ENCODE measurements around the gene UNC13C.

UNC13C gene

GRCh38 chr15:54089776-54090175 lies 111.5 kb downstream of the UNC13C start:
- no peak for DNase-seq (ENCODE audit: low read depth in 1 of 2, low spot score in 1 of 2)

GRCh38 chr15:54091651-54092050 lies 113.4 kb downstream of the UNC13C start:
- Histone ChIP-seq H3K4me3 (replicated peaks; ENCODE audit: insufficient read depth, low read length) (no peak overlapping the region), H3K27me3 (ENCODE audit: insufficient read depth, poor library complexity, severe bottlenecking) (peaks cover 2% of the 10 kb centered on the region), H3K27ac (replicated peaks) (no peak overlapping the region)
- TF ChIP-seq POLR2AphosphoS5 (IDR thresholded peaks at IDR 0.05; ENCODE audit: low read depth) (no peak), GABPA (IDR thresholded peaks at IDR 0.05; ENCODE audit: low read depth) (no peak), SPI1 (IDR thresholded peaks at IDR 0.05; ENCODE audit: borderline replicate concordance, low read depth) (no peak), CTCF (IDR thresholded peaks at IDR 0.05; ENCODE audit: insufficient read depth, low read length) (no peak)
- TF ChIP-seq, protein P1, sequence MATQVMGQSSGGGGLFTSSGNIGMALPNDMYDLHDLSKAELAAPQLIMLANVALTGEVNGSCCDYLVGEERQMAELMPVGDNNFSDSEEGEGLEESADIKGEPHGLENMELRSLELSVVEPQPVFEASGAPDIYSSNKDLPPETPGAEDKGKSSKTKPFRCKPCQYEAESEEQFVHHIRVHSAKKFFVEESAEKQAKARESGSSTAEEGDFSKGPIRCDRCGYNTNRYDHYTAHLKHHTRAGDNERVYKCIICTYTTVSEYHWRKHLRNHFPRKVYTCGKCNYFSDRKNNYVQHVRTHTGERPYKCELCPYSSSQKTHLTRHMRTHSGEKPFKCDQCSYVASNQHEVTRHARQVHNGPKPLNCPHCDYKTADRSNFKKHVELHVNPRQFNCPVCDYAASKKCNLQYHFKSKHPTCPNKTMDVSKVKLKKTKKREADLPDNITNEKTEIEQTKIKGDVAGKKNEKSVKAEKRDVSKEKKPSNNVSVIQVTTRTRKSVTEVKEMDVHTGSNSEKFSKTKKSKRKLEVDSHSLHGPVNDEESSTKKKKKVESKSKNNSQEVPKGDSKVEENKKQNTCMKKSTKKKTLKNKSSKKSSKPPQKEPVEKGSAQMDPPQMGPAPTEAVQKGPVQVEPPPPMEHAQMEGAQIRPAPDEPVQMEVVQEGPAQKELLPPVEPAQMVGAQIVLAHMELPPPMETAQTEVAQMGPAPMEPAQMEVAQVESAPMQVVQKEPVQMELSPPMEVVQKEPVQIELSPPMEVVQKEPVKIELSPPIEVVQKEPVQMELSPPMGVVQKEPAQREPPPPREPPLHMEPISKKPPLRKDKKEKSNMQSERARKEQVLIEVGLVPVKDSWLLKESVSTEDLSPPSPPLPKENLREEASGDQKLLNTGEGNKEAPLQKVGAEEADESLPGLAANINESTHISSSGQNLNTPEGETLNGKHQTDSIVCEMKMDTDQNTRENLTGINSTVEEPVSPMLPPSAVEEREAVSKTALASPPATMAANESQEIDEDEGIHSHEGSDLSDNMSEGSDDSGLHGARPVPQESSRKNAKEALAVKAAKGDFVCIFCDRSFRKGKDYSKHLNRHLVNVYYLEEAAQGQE (IDR thresholded peaks at IDR 0.05; ENCODE audit: insufficient replicate concordance, low read depth) = no peak
- DNase-seq (ENCODE audit: low read depth in 1 of 2, low spot score in 1 of 2) = no peak

More at GRCh38 chr15:54089776-54090175, 111.5 kb downstream of the UNC13C start:
- no peak overlapping the region for H3K4me3 ChIP-seq (replicated peaks; ENCODE audit: insufficient read depth, low read length)
- no peak for TF ChIP-seq SPI1 (IDR thresholded peaks at IDR 0.05; ENCODE audit: borderline replicate concordance, low read depth)
- TF ChIP-seq, protein P1 (IDR thresholded peaks at IDR 0.05; ENCODE audit: insufficient replicate concordance, low read depth) = no peak
- TF ChIP-seq CTCF (IDR thresholded peaks at IDR 0.05; ENCODE audit: insufficient read depth, low read length) = no peak
- TF ChIP-seq POLR2AphosphoS5 (IDR thresholded peaks at IDR 0.05; ENCODE audit: low read depth) = no peak
- no peak for TF ChIP-seq GABPA (IDR thresholded peaks at IDR 0.05; ENCODE audit: low read depth)
- H3K27me3 ChIP-seq (ENCODE audit: insufficient read depth, poor library complexity, severe bottlenecking) = peaks cover 2% of the 10 kb centered on the region
- no peak overlapping the region for H3K27ac ChIP-seq (replicated peaks)

DNA sequence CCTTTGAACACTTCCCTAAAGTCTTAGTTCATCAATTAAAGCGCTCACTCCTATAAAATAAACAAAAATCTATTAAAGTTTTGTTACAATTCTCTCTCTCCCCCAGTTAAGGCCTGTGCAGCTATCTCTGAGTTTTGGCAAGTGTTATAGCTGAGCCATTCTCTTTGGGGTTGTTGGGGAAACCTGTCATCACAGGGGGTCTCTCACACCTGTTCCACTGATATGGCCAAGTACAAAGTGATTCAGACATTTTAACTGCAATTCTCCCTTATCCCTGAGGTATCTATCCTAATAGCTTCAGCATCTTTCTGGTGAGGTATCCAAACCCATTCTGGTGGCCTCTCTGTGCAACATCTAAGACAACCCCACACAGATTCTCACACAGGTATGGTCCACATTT lies 116.4 kb downstream of the UNC13C start:
- Histone ChIP-seq H3K27me3 (ENCODE audit: insufficient read depth, poor library complexity, severe bottlenecking) (no peaks in the 10 kb centered on the region), H3K4me3 (replicated peaks; ENCODE audit: insufficient read depth, low read length) (no peak overlapping the region), H3K27ac (replicated peaks) (no peak overlapping the region)
- DNase-seq (ENCODE audit: low read depth in 1 of 2, low spot score in 1 of 2) = no peak
- TF ChIP-seq SPI1 (IDR thresholded peaks at IDR 0.05; ENCODE audit: borderline replicate concordance, low read depth) (no peak), GABPA (IDR thresholded peaks at IDR 0.05; ENCODE audit: low read depth) (no peak), POLR2AphosphoS5 (IDR thresholded peaks at IDR 0.05; ENCODE audit: low read depth) (no peak), CTCF (IDR thresholded peaks at IDR 0.05; ENCODE audit: insufficient read depth, low read length) (no peak)
- TF ChIP-seq, protein P1 (IDR thresholded peaks at IDR 0.05; ENCODE audit: insufficient replicate concordance, low read depth) = no peak
